HG03342 (cell line): ENCODE data around the gene S100A14.
"Not testable (repeated sequence)": the region's sequence is repeated elsewhere in the genome, so short reads cannot be mapped to it uniquely, and the experiment has no call there.

Experiments used
- ATAC-seq: cut with Tn5 transposase; IDR thresholded peaks from one replicate; pipeline ENCODE4 v1.9.1; 2021; ENCODE audit warnings: mild to moderate bottlenecking, moderate library complexity; ENCODE audit not compliant: unreplicated experiment

The S100A14 gene

DNA sequence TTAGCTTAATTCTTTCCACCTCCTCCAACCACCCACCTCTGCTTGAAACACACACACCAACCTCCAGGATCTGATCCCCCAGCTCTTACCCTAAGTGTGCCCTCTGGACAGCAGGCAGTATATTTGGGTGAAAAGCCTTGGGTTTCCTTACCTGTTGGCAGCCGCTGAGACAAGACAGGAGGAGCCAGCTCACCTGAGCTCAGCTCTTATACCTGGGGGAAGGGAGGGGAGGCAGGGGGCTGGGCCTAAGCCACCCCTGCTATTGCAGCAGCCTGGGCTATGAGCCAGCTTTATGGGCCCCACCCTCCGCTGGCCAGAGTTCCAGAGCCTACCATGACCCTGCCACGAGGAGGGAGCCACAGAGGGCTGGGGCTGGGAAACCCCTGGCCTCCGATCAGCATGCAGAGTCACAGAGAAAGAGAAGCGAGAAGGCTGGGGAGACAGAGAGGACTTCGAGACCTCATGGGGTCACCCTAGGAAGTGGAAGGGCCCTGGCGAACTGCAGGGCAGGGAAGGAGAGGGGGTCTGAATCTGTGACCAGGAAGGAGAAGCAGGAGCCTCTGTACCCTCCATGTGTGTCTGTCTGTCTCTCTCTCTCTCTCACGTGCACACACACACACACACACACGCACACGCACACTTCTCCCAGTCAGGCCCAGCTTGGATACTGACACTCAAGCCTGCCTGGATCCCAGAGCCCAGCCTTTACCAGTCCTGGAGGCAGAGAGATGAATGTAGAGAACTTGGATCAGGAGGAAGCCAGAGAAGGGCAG is at the start of gene S100A14:
TSS of gene S100A14 (minus strand) at position 182 of the 773 bp plus-strand sequence. CDS start 467 bp downstream, outside the sequence.
- ATAC-seq, result no peak

DNA sequence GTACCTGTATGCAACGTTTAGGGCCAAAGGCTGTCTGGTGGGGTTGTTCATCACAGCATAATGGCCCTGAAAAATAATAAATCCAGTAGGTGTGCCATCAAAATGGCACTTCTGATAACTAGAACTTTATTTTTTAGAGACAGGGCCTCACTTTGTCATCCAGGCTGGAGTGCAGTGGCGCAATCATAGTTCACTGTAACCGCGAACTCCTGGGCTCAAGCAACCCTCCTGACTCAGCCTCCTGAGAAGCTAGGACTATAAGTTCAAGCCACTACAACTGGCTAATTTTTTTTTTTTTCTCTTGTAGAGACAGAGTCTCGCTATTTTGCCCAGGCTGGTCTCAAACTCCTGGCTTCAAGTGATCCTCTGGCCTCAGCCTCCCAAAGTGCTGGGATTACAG is 47.1 kb upstream of the S100A14 start:
- no peak for ATAC-seq

DNA sequence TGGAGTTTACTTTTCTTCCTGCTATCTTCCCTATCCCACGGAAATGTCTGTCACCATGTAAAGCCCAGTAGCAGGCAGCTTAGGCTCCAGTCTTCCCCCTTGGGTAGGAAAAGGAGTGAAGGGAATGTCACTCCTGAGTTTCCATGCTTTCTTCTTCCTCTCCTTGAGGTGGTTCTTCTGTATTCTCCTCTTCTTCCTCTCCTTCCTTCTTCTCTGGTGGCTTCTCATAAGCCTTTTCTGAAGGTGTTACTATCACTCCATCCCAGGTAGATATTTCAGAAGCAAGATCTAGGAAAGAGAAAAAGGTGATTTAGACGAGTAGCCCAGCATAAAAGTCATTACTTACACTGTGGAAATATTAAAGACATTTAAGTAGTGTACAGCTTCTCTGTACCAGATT is 46.1 kb upstream of the S100A14 start:
- no peak for ATAC-seq

DNA sequence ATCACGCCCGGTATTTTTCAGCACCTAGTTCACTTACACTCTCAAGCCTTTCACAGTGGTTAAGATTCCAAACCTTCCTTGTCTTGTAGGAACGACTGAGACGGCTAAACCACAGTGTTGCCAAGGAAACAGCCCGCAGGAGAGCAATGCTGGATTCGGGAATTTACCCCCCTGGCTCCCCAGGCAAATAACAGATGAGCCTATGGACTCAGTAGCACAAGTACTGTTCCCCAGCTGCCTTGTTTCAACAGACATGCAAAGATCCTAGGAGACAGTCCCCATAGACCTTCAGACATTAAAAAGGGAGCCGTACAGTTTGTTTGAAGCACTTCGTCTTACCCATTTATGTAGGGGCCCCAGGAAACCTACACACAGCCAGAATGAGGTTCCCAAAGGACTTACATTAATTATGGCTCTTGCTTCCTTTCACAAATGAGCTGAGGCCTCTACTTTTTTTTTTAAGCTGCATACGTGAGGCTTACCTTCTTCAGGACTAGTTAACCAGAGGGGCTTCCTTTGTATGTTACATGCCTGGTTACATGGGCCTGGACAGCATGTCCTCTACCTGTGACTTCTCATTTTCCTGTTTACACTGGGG is 45.1 kb upstream of the S100A14 start:
- no peak for ATAC-seq

DNA sequence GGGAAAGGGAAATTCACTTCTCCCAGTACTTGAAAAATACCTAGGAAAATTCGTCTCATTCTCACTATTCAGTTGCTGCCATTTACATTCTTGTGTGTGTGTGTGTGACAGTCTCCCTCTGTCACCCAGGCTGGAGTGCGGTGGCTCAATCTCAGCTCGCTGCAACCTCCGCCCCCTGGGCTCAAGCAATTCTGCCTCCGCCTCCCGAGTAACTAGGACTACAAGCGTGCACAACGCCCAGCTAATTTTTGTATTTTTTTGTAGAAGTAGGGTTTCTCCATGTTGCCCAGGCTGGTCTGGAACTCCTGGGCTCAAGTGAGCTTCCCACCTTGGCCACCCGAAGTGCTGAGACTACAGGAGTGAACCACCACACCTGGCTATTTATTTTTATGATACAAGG is 43.5 kb upstream of the S100A14 start:
- ATAC-seq, result no peak

DNA sequence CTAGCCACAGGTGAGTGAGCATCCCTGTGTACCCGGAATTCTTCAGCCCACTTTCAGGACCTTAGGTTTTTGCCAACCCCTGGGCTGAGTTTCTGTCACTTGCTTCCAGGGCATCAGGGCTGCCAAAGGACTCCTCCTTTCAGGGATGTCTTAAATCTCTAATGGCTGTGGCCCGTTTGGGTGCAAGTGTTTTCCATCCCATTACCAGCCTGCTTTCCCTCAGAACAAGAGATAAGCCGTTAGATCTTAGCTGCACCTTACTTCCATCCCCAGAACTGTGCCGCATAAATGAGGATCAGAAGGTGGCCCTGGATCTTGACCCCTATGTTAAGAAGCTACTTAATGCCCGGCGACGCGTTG is 43.0 kb upstream of the S100A14 start:
- ATAC-seq, result no peak

DNA sequence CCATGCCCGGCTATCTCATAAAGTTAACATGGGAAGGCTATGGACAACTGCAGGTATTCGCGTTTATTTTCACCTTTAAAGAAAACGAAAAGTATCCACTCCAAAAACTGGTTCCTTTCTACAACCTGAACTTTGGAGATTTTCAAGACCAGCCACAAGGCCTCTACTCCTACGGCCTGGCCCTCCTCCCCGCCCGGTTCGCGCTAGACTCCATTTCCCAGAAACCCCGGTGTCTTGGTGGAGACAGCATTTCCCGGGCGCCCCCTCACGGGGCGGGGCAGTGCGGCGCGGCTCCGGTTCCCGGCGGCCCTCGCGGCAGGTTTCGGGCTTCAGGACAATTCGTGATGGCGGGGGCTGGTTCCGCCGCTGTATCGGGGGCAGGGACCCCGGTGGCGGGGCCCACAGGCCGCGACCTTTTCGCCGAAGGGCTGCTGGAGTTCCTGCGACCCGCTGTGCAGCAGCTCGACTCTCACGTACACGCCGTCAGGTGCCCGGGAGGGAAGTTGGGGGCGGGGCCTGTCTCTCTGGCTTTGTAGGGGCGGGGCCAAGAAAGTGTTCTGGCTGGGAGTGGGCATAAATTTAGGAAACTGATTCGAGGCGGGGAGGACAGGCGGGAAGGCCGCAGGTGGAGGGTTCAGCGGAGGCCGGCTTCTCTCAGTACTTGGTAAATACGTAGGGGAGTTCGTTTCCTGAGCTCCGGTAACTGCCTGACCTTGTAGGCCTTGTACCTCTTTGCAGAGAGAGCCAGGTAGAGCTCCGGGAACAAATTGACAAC is 42.5 kb upstream of the S100A14 start, which contains the start of gene SNAPIN:
TSS of gene SNAPIN (plus strand) at position 304 of the 775 bp plus-strand sequence. CDS start at position 345, 41 bp downstream.
- peak; percentile 77 for ATAC-seq

DNA sequence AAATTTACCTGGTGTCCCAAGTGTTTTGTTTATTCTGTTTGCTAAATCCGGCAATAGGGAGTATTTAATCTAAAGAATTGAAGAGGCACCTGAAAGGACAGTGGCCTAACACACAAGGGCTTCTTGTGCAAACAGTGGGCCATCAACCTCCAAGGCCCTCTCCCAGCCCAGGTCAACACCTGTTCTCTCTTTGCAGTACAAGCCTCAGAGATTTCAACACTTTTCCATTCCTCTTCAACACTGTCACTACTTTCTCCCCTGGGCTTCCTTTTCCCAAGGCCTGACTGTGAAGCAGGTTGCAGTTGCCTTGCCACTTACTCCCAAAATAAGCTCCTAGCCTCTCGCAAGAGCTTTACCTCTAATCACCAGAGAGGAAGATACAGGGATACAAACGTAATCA is 39.2 kb upstream of the S100A14 start:
- no peak for ATAC-seq

DNA sequence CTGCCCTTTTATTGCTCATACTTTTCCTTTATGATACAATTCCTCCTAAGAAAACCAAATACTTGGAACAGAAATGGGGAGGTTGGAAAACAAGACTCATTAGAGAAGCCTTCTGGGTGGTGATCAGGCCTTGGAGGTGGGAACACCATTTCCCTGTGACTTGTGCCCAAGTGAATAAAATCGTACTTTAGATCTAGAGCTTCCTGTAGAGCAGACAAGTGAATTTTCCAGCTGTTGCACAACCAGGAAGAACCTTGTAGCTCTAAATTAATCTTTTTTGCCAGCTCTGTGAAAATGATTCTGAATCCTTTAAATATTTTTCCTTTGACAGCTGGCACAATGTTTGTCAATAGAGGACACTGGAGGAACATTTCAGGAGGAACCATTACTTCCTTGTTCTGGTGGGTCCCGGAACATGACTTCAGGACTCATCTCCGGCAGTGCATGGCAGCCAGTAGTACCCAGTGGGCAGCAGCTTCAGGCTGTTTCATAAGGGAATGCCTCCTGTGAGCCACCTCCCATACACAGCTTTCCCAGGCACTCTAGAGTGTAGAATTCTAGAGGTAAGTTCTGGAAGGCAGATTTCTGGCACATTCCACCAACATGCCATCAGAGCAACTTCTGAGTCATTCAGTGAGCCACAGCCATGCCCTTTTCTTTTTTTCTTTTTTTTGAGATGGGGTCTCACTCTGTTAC is 36.8 kb upstream of the S100A14 start:
- no peak for ATAC-seq

DNA sequence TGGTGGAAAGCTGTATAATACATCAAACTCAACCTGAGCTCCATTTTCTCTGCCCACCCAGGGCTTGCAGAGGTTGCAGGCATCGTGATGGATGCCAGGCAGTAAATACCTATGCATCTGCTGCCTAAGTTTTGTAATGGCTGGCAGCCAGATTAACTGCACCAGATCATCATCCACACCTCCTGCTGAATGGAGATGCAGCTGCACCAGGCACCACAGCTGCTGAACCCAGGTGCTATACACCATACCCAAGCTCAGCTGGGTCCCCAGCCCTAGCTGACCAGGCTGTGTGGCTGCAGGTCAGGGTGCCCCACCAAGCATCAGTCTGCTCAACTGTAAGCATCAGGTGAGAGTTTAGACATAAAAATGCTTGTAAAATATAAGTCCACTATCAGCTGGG is 35.6 kb upstream of the S100A14 start:
- no peak for ATAC-seq

DNA sequence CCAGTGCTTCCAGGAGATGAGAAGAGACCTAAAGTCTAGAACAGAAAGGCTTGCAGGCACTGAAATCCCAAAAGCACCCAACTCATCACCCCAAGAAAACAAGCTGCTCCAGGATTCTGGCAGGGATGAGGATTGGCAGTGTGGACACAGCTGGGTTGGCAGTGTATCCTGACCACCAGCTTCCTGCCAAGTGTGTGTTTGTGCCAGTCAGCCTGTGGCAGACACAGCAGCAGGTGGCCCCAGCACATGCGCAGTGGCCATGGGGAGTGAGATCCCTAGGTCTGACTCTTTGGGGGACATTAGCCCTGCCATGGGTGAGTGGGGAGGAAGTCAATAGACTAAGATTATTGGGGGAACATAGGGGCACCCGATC is 33.7 kb upstream of the S100A14 start:
- no peak for ATAC-seq

DNA sequence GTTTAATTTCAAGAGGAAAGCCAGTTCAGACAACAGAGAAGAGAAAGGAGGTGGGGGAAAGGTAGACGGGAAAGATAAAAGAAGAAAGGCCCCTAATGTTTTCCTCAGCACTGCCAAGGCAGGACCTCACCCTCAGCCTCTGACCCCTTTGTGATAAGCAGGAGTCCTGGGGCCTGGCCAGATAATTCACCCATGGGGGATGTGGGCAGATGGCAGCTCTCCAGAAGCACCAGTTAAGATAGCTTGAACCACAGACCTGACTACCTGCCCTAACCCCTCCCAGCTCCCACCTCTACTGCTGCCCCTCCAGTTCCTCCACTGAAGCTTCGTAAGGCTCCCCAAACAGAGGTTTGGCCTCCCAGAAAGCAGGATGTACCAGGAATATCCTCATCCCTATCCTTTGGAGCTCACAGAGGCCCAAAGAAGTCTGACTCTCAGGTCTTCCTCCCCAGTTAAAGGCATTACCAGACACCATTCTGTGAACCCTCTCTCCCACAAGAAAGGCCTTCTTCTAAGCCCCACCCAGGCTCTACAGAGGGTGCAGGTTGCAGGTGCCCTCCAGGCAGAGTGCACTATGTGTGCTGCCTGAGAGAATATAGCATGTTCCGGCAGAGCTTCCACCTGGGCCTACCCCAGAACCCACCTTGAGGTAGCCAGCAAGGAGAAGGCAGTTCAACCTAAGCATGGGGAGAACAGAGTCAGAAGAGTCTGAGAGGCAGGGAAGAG is 33.2 kb upstream of the S100A14 start:
- ATAC-seq, result no peak

DNA sequence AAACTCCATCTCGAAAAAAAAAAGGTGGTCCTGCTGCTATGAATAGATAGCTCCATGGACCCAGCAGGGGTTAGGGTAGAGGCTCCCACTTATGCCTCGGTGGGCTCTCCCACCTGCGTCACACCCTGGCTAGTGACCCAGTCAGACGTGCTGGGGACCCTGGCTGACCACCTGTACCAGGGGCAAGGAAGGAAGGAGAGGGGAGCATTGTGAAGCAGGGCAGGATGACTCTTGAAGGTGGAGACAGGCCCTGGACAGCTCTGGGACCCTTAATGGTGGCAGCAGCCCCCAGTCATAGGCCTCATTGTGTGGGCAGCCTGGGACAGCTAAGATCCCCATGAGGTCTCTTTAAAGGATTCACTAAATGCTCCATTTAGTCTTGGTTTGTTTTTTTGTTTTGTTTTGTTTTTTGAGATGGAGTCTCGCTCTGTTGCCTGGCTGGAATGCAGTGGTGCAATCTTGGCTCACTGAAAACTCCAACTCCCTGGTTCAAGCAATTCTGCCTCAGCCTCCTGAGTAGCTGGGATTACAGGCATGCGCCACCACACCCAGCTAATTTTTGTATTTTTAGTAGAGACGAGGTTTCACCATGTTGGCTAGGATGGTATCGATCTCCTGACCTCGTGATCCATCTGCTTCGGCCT is 32.0 kb upstream of the S100A14 start:
- ATAC-seq, result no peak

DNA sequence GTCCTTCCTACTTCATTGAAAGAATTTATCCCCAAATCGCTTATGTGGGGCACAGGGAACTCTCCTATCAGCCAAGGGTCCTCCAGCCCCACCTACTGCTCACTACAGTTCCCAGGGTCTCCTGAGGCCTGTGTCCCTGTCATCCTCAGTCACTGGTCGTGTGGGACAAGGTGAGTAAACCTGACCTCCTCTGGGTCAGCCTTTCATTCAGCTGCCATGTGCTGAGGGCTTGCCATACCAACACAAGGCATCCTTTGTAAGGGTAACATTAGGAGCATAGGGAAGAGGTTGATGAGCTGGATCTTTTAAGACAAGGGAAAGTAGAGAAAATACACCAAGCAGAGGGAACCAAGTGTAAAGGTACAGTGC is 31.2 kb upstream of the S100A14 start:
- no peak for ATAC-seq

DNA sequence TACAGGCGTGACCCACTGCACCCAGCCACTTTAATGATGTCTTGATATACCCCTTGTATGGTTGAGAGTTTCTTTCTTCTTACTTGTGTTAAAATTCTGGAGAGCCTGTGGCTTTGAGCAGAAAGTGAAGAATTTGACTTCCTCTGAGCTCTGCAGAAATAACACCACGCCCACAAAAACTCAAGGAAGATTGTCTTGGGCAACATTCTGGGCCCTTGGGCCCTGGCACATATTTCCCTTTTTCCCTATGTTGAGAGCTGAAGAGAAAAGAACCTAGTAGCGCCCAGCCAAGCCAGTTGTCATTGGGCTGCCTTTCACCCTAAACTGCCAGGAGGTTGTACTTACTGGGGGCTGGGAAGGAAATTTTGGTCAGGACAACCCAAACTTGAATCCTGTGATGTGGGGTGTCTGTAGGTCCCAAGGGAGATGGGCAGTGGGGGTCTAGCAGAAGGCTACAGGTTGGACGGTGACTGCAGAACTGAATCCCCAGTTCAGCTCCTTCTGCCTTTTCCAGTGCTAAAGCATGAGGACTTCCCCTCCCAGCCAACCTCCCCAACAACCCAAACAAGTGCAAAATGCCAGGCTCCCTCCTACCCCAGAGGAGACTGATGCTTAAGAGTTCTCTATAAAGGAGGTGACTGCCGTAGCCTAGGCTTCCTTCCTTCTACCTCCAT is 30.7 kb upstream of the S100A14 start:
- ATAC-seq, result no peak

DNA sequence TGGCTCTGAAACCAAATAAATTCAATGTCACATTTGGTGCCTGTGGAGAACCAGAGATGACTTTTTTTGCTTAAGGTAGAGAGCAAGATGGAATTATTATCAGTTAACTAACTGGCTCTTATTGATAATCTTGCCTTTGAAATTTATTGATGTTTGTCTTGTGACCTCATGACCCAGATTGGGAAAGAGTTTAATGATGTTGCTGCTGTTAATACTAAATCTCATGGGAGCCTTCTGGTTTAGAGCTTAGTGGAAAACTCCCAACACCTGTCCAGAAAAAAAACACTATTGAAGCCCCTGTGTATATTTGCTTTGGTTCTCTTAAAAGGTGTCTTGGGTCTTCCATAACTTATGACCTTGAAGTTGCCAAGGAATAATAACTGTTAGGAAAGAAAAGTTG is 27.7 kb upstream of the S100A14 start:
- no peak for ATAC-seq

DNA sequence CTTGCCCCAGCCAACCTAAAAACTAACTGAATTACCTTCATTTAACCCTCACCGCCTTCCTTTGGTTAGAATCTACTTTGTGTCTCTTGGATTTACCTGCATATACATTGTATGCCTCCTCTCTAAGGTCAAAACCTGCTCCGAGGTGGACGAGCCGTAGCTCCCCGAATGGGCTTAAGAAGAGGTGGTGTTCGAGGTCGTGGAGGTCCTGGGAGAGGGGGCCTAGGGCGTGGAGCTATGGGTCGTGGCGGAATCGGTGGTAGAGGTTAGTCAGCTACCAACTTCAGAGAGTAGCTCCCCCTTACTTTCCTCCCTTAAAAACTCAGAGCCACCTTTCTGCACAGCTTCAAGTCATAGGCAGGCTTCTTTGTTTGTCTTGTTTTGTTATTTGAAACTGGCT is 27.0 kb upstream of the S100A14 start:
- no peak for ATAC-seq

DNA sequence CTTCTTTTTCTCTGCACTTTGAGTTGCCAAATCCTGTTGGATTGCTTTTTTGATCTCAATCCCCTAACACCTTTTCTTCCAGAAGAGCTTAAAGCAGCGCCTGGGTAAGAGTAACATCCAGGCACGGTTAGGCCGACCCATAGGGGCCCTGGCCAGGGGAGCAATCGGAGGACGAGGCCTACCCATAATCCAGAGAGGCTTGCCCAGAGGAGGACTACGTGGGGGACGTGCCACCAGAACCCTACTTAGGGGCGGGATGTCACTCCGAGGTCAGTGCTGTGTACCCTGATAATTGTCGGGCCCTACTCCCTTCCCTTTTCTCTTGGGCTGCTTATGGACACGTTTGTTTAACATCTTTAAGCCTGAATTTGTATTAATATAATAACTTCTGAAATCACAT is 26.0 kb upstream of the S100A14 start:
- ATAC-seq, result no peak

DNA sequence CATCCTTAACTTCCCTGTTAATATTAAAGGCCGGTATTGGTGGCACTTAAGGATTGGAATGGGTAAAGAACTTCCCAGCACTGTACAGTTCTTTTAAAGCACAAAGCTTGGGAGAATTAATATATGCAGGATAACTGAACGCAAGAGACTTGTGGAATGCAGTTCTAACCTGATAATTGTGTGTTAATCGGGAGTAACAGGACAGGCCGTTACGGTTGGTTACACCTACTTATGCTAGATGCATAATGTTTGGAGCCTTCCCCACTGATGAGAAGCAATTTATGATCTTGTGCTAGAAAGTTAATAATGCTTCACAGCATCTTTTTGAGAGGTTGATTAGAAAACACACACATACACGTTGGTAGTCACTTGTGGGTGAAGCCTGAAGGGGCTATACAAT is 24.7 kb upstream of the S100A14 start:
- no peak for ATAC-seq

DNA sequence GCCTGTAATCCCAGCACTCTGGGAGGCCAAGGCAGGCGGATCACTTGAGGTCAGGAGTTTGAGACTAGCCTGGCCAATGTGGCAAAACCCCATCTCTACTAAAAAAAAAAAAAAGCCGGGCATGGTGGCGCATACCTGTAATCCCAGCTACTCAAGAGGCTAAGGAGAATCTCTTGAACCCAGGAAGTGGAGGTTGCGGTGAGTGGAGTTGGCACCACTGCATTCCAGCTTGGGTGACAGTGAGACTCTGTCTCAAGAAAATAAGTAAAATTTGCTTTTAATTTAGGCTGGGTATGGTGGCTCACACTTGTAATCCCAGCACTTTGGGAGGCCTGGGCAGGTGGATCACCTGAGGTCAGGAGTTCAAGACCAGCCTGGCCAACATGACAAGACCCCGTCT is 24.1 kb upstream of the S100A14 start:
- not testable (repeated sequence) for ATAC-seq
